ENCODE measurements around the gene CELA2A.

- TF ChIP-seq CSRNP3 (CRISPR knock-in tag; IDR thresholded peaks at IDR 0.05) (no peak), ZNF8 (CRISPR knock-in tag; IDR thresholded peaks at IDR 0.05) (no peak)
Observed at GRCh38 chr1:15509586-15509985, 53.1 kb downstream of the CELA2A start.
